ENCODE results near the gene NBL1.

Gene NBL1

DNA sequence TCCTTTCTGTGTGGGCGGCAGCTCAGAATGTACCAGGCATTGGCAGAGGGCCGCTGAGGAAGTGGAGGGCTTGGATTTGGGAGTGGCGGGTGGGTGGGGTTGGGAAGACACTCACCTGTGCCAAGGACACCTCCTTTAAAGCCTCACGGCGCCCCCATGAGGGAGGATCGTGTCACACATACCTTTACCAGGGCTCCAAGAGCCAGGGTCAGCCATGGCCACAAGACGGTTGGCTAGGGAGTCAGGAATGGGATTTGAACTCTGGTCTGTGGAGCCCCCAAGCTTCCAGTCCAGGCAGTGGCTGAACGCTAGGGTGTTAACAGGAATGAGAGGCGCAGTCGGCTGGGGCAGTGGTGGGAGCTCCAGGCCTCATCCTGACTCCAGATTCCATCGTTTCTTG lies 4.6 kb downstream of the NBL1 start:
- Histone ChIP-seq H3K9ac (ENCODE audit: low read length) (no peak overlapping the region), H2BK15ac (replicated peaks; ENCODE audit: low read depth) (no peak overlapping the region), H4K8ac (ENCODE audit: low read depth, low read length) (no peak overlapping the region), H2BK5ac (ENCODE audit: low read length) (no peak overlapping the region), H3K4me1 (ENCODE audit: control insufficient read depth, low read depth, low read length) (no peaks in the 10 kb centered on the region), H3K18ac (ENCODE audit: low read length) (no peak overlapping the region), H3K27ac (ENCODE audit: low read depth, low read length) (no peak overlapping the region), H2BK120ac (ENCODE audit: low read depth, low read length) (no peak overlapping the region), H3K27me3 (ENCODE audit: insufficient read depth, low read length, poor library complexity) (no peaks in the 10 kb centered on the region), H3K36me3 (ENCODE audit: control insufficient read depth, insufficient read depth, low read length) (no peaks in the 10 kb centered on the region), H3K56ac (ENCODE audit: low read length) (no peak overlapping the region), H2AK5ac (ENCODE audit: low read length) (no peak overlapping the region), H3K79me1 (ENCODE audit: low read length) (no peaks in the 10 kb centered on the region), H3K79me2 (ENCODE audit: control insufficient read depth, insufficient read depth, low read length) (no peaks in the 10 kb centered on the region), H3K4me3 (ENCODE audit: low read length) (no peak overlapping the region), H3K4ac (ENCODE audit: low read depth, low read length) (no peak overlapping the region), H3K4me2 (ENCODE audit: low read length) (no peak overlapping the region), H4K5ac (ENCODE audit: low read length) (no peak overlapping the region), H3K23ac (ENCODE audit: low read length) (no peak overlapping the region)
- DNase-seq = peak; percentile 86
- WGBS (ENCODE audit: extremely low coverage, insufficient coverage, low lambda C conversion rate) = no CpG with 5 or more reads among the region's 11 CpGs

DNA sequence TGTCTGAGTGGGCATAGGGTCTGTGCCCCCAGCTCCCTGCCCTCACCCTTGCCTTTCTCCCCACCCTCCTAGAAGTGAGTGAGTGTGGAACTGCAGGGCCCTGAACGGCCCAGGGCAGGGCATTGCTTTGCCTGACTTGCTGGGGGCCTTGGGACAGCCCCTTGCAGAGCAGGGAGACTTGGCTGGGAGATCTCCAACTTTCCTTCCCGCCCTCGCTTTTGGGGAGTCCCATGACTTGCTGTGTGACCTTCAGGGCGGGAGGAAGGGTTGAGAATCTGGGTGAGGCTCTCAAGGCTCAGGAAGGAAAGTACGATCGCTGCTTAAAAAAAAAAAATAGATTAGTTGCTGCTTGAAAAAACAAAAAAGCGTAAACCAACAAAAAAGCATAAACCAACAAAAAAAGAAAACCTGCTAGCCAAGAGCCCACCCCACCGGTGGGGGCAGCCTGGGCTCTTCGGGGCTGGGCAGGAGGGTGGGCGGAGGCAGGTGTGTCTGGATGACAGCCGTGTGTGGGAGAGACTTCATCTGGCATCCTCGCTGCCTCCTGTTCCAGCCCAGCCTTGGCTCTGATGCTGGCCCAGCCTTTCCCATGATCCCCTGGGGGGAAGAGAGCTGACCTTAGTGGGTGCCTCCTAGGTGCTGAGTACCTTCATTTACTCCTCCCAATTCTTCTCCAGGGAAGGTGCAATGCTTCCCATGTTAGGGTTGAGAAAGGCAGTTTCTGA lies 6.5 kb downstream of the NBL1 start:
- Histone ChIP-seq H2BK120ac (ENCODE audit: low read depth, low read length) (no peak overlapping the region), H3K4me2 (ENCODE audit: low read length) (no peak overlapping the region), H3K56ac (ENCODE audit: low read length) (no peak overlapping the region), H4K8ac (ENCODE audit: low read depth, low read length) (no peak overlapping the region), H3K4me3 (ENCODE audit: low read length) (no peak overlapping the region), H3K79me1 (ENCODE audit: low read length) (no peaks in the 10 kb centered on the region), H3K18ac (ENCODE audit: low read length) (no peak overlapping the region), H3K36me3 (ENCODE audit: control insufficient read depth, insufficient read depth, low read length) (no peaks in the 10 kb centered on the region), H3K4ac (ENCODE audit: low read depth, low read length) (no peak overlapping the region), H3K27ac (ENCODE audit: low read depth, low read length) (no peak overlapping the region), H3K23ac (ENCODE audit: low read length) (no peak overlapping the region), H2BK15ac (replicated peaks; ENCODE audit: low read depth) (no peak overlapping the region), H2AK5ac (ENCODE audit: low read length) (no peak overlapping the region), H3K9ac (ENCODE audit: low read length) (no peak overlapping the region), H3K4me1 (ENCODE audit: control insufficient read depth, low read depth, low read length) (no peaks in the 10 kb centered on the region), H3K27me3 (ENCODE audit: insufficient read depth, low read length, poor library complexity) (no peaks in the 10 kb centered on the region), H4K5ac (ENCODE audit: low read length) (no peak overlapping the region), H2BK5ac (ENCODE audit: low read length) (no peak overlapping the region), H3K79me2 (ENCODE audit: control insufficient read depth, insufficient read depth, low read length) (no peaks in the 10 kb centered on the region)
- DNase-seq = no peak
- no CpG with 5 or more reads among the region's 12 CpGs for WGBS (ENCODE audit: extremely low coverage, insufficient coverage, low lambda C conversion rate)

DNA sequence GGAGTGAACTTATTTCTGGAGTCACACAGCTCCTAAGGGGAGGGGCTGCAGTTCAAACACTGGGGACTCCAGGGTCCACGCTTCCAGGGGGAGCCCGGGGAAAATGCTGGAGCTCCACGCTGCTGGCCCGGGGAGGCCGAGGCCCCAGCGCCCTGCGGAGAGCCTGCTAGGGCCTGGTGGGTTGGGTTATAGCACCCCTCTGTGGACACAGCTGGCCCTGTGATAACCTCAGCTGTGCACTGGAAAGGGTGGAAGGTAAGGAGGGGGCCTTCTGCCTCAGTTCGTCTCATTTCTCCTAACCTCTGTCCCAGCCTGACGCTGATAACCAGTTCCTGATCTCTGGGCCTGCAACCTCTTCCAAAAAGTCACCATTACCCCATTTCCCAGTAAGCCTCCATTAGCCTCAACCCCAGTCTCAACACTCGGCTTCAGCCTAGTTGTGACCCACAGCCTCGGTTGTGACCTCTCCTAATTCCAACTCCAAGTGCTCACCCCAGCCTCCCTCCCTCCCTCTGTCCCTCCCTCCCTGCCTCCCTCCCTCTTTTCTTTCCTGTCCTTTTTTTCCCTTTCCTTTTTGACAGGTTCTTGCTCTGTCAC lies 7.1 kb downstream of the NBL1 start:
- no peak overlapping the region for H2BK120ac ChIP-seq (ENCODE audit: low read depth, low read length)
- H3K56ac ChIP-seq (ENCODE audit: low read length) = no peak overlapping the region
- H4K5ac ChIP-seq (ENCODE audit: low read length) = no peak overlapping the region
- H3K23ac ChIP-seq (ENCODE audit: low read length) = no peak overlapping the region
- no peaks in the 10 kb centered on the region for H3K79me1 ChIP-seq (ENCODE audit: low read length)
- no peaks in the 10 kb centered on the region for H3K27me3 ChIP-seq (ENCODE audit: insufficient read depth, low read length, poor library complexity)
- H3K79me2 ChIP-seq (ENCODE audit: control insufficient read depth, insufficient read depth, low read length) = no peaks in the 10 kb centered on the region
- no peak overlapping the region for H2BK5ac ChIP-seq (ENCODE audit: low read length)
- H3K4me1 ChIP-seq (ENCODE audit: control insufficient read depth, low read depth, low read length) = no peaks in the 10 kb centered on the region
- no peak overlapping the region for H3K9ac ChIP-seq (ENCODE audit: low read length)
- H3K27ac ChIP-seq (ENCODE audit: low read depth, low read length) = no peak overlapping the region
- no peak overlapping the region for H3K4me3 ChIP-seq (ENCODE audit: low read length)
- peak; percentile 52 for DNase-seq
- H3K36me3 ChIP-seq (ENCODE audit: control insufficient read depth, insufficient read depth, low read length) = no peaks in the 10 kb centered on the region
- no CpG with 5 or more reads among the region's 11 CpGs for WGBS (ENCODE audit: extremely low coverage, insufficient coverage, low lambda C conversion rate)
- H3K18ac ChIP-seq (ENCODE audit: low read length) = no peak overlapping the region
- no peak overlapping the region for H2AK5ac ChIP-seq (ENCODE audit: low read length)
- no peak overlapping the region for H3K4me2 ChIP-seq (ENCODE audit: low read length)
- no peak overlapping the region for H4K8ac ChIP-seq (ENCODE audit: low read depth, low read length)
- H2BK15ac ChIP-seq (replicated peaks; ENCODE audit: low read depth) = no peak overlapping the region
- no peak overlapping the region for H3K4ac ChIP-seq (ENCODE audit: low read depth, low read length)

DNA sequence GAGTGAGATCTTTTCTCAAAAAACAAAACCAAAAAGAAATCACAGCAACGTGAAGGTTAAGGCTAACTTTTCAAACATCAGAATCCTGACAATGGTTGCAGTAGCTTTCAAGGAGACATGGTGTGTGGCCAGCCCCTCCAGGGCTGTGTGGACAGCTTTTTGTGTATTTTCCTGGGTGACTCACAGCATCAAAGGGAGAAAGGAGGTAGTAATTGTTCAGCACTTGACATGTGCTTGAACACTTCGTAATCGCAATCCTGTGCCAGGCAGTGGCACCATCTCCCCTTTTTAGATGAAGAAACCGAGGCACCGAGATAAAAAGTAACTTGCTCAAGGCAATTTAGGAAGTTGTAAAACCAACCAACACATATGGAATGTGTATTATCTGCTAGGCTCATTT lies 10.3 kb downstream of the NBL1 start:
- no peak for DNase-seq
- Histone ChIP-seq H3K4ac (ENCODE audit: low read depth, low read length) (no peak overlapping the region), H2BK120ac (ENCODE audit: low read depth, low read length) (no peak overlapping the region), H3K27me3 (ENCODE audit: insufficient read depth, low read length, poor library complexity) (no peaks in the 10 kb centered on the region), H3K36me3 (ENCODE audit: control insufficient read depth, insufficient read depth, low read length) (no peaks in the 10 kb centered on the region), H2AK5ac (ENCODE audit: low read length) (no peak overlapping the region), H3K27ac (ENCODE audit: low read depth, low read length) (no peak overlapping the region), H4K8ac (ENCODE audit: low read depth, low read length) (no peak overlapping the region), H3K4me1 (ENCODE audit: control insufficient read depth, low read depth, low read length) (no peaks in the 10 kb centered on the region), H3K79me1 (ENCODE audit: low read length) (no peaks in the 10 kb centered on the region), H3K56ac (ENCODE audit: low read length) (no peak overlapping the region), H2BK15ac (replicated peaks; ENCODE audit: low read depth) (no peak overlapping the region), H3K18ac (ENCODE audit: low read length) (no peak overlapping the region), H3K4me2 (ENCODE audit: low read length) (no peak overlapping the region), H3K9ac (ENCODE audit: low read length) (no peak overlapping the region), H2BK5ac (ENCODE audit: low read length) (no peak overlapping the region), H3K23ac (ENCODE audit: low read length) (no peak overlapping the region), H3K4me3 (ENCODE audit: low read length) (no peak overlapping the region), H4K5ac (ENCODE audit: low read length) (no peak overlapping the region), H3K79me2 (ENCODE audit: control insufficient read depth, insufficient read depth, low read length) (no peaks in the 10 kb centered on the region)
- no CpG with 5 or more reads among the region's 5 CpGs for WGBS (ENCODE audit: extremely low coverage, insufficient coverage, low lambda C conversion rate)

DNA sequence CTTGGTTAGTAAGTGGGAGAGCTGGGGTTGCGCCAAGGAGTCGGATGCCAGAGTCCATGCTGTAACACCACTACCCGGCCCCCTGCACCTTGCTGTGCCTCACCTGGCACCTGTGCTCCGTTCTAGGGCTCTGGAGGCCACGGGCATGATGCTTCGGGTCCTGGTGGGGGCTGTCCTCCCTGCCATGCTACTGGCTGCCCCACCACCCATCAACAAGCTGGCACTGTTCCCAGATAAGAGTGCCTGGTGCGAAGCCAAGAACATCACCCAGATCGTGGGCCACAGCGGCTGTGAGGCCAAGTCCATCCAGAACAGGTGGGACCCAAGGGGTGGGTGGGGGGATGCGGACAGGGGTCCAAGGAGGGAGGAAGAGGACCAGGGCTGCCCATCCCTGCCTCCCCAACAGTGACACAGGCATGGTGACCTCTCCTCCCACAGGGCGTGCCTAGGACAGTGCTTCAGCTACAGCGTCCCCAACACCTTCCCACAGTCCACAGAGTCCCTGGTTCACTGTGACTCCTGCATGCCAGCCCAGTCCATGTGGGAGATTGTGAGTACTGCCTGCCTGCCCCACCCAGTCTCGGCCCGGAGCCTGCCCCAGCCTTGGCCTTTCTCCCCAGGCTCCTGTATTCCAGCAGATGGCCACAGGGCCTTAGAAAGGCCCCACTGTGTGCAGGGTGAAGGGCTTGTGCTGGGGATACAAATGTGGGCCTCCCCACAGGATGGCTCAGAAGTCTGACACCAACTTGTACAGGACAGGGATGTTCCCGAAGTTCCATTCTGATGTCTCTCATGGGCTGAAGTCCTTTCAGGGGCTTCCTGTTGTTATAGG lies 11.0 kb downstream of the NBL1 start:
- Histone ChIP-seq H2BK5ac (ENCODE audit: low read length) (no peak overlapping the region), H3K79me1 (ENCODE audit: low read length) (no peaks in the 10 kb centered on the region), H3K4me2 (ENCODE audit: low read length) (no peak overlapping the region), H3K4ac (ENCODE audit: low read depth, low read length) (no peak overlapping the region), H2BK120ac (ENCODE audit: low read depth, low read length) (no peak overlapping the region), H3K4me3 (ENCODE audit: low read length) (no peak overlapping the region), H3K36me3 (ENCODE audit: control insufficient read depth, insufficient read depth, low read length) (no peaks in the 10 kb centered on the region), H3K4me1 (ENCODE audit: control insufficient read depth, low read depth, low read length) (no peaks in the 10 kb centered on the region), H4K8ac (ENCODE audit: low read depth, low read length) (no peak overlapping the region), H2AK5ac (ENCODE audit: low read length) (no peak overlapping the region), H3K79me2 (ENCODE audit: control insufficient read depth, insufficient read depth, low read length) (no peaks in the 10 kb centered on the region), H3K18ac (ENCODE audit: low read length) (no peak overlapping the region), H3K56ac (ENCODE audit: low read length) (no peak overlapping the region), H3K9ac (ENCODE audit: low read length) (no peak overlapping the region), H2BK15ac (replicated peaks; ENCODE audit: low read depth) (no peak overlapping the region), H4K5ac (ENCODE audit: low read length) (no peak overlapping the region), H3K27me3 (ENCODE audit: insufficient read depth, low read length, poor library complexity) (no peaks in the 10 kb centered on the region), H3K23ac (ENCODE audit: low read length) (no peak overlapping the region), H3K27ac (ENCODE audit: low read depth, low read length) (no peak overlapping the region)
- no peak for DNase-seq
- WGBS (ENCODE audit: extremely low coverage, insufficient coverage, low lambda C conversion rate) = no CpG with 5 or more reads among the region's 15 CpGs
